ENCODE results near the gene IQCH. TPM values are rescaled to one million over a fixed set of nuclear protein-coding genes. Genes with fewer than 3 reads are reported as not detected.

Gene IQCH
- total RNA-seq, 1 donor from 2014 or later = 2.9 TPM

DNA sequence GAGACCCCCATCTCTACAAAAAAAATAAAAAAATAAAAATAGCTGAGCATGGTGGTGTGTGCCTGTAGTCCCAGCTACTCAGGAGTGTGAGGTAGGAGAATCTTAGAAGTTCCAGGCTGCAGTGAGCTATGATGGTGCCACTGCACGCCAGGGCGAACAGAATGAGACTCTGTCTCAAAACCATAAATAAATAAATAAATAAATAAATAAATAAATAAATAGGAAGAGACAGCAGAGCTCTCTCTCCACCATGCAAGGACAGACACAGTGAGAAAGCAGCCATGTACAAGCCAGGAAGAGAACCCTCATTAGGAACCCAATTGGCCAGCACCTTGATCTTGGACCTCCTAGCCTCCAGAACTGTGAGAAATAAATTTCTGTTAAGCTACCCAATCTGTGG is 261.0 kb downstream of the IQCH start:
- DNase-seq (ENCODE audit: low spot score in 2 of 2) = no peak

GRCh38 chr15:67520321-67521028 is 265.9 kb downstream of the IQCH start:
- FAIRE-seq = no peak
- peak in 1 of 2 donors; percentile 27 for DNase-seq (ENCODE audit: low spot score in 2 of 2)

More for the DNA sequence above, 261.0 kb downstream of the IQCH start:
- FAIRE-seq = no peak

GRCh38 chr15:67521029-67521782 is 266.6 kb downstream of the IQCH start, which contains the start of gene C15orf61:
TSS of gene C15orf61 (plus strand) at chr15:67521131. CDS start at chr15:67521249, 118 bp downstream.
- DNase-seq (ENCODE audit: low spot score in 2 of 2) (peak; percentile 81 to 88), FAIRE-seq (no peak)

GRCh38 chr15:67521783-67522568 is 267.4 kb downstream of the IQCH start:
- peak in 1 of 2 donors; percentile 24 for DNase-seq (ENCODE audit: low spot score in 2 of 2)
- no peak for FAIRE-seq

DNA sequence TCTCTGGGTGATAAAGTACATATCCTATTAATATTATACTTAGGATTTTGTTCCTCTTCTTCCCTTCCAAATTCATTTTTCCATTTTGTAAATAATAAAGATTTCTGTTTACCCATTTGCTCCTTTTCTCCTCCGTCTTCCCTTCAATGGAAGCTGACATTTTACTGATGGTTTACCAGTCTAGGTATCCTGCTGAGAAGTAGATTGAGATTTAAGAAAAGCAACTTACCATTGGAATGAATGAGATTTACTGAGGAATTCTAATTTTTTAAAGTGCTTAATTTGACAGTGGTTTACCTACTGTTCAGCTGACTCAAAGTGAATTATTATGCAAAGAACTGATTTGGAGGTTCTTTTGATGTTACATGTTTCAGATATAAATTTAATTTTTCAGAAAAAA is 268.7 kb downstream of the IQCH start:
- FAIRE-seq (no peak), DNase-seq (ENCODE audit: low spot score in 2 of 2) (no peak)

GRCh38 chr15:67524235-67524634 is 269.6 kb downstream of the IQCH start:
- DNase-seq (ENCODE audit: low spot score in 2 of 2) = no peak
- no peak for FAIRE-seq

GRCh38 chr15:67528513-67528912 is 273.9 kb downstream of the IQCH start:
- no peak for FAIRE-seq
- no peak for DNase-seq (ENCODE audit: low spot score in 2 of 2)

DNA sequence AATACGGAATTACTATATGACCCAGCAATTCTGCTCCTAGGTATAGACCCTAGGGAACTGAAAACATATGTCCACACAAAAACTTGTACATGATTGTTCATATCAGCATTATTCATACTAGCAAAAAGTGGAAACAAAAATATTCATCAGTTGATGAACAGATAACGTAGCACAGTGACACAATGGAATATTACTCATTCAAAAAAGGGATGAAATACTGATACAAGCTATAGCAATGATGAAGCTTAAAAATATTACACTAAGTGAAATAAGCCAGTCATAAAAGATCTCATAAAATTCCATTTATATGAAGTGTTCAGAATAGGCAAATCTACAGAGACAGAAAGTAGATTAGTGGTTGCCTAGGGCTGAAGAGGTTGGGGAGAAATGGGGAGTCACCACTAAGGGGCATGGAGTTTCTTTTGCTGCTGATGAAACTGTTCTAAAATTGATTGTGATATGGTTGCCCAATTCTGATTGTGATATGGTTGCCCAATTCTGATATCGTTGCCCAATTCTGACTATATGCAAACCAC is 276.9 kb downstream of the IQCH start:
- FAIRE-seq (no peak), DNase-seq (ENCODE audit: low spot score in 2 of 2) (no peak)

- DNase-seq (ENCODE audit: low spot score in 2 of 2) = no peak
- no peak for FAIRE-seq
These were observed 279.3 kb downstream of the IQCH start for GRCh38 chr15:67533873-67534272.

DNA sequence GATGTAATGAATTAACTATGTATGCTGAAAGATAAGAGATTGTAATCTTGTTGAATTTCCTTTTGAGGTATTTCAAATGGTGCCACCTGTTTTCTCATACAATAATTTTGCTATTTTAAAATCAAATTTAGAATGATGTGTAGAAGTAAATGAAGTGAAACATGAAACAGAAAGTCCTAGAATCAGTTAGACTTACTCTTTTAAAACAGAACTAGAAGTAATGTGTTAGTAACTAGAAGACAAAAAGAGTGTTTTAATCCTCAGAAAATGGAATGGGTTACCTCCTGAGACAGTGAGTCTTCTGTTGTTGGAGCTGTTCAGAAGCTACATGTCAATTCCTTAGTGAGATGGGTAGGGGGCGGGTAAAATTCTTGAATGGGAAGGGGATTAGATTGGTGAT is 279.8 kb downstream of the IQCH start:
- no peak for FAIRE-seq
- no peak for DNase-seq (ENCODE audit: low spot score in 2 of 2)

DNA sequence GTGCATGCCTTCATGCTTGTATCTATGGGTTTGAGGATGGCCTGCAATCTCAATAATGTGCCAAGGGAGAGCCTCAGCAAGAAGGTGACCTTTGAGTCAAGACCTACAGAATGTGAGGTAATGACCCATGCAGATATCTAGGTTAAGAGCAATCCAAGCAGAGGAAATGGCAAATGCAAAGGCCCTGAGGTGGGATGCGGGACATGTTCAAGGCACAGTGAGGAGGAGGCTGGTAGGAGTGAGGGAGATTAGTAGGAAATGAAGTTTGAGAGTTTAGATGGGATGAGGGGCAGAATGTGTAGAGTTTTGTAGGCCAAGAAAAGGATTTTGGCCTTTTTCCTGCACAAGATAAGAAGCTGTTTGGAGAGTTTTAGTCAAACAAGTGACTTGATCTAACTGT is 283.2 kb downstream of the IQCH start:
- FAIRE-seq (no peak), DNase-seq (ENCODE audit: low spot score in 2 of 2) (no peak)

GRCh38 chr15:67542420-67543347 is 288.1 kb downstream of the IQCH start, which contains the start of gene MAP2K5:
TSS of gene MAP2K5 (plus strand) at chr15:67542703. CDS start at chr15:67543336, 633 bp downstream.
- FAIRE-seq (no peak), DNase-seq (ENCODE audit: low spot score in 2 of 2) (peak; percentile 82 to 88)

GRCh38 chr15:67543348-67543718 is 288.7 kb downstream of the IQCH start:
- FAIRE-seq (no peak), DNase-seq (ENCODE audit: low spot score in 2 of 2) (peak; percentile 15 to 37)

DNA sequence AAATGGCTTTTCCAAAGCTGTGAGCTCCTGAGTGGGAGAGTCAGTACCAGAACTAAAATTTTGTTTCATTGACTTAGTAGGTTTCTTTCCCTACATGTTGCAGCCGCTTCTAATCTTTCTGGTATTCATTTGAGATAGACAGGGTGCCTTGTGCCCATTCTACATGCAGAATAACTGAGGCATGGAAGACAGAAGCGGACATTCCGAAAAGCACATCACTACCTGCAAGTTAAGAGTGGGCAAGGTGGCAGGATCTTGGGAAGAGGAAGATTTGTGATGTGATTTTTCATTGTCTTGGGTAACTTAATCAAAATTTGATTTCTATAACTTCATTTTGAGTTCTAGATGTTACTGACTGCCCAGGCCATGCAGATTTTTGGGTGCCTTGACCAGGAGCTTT is 289.9 kb downstream of the IQCH start:
- FAIRE-seq = no peak
- no peak for DNase-seq (ENCODE audit: low spot score in 2 of 2)

DNA sequence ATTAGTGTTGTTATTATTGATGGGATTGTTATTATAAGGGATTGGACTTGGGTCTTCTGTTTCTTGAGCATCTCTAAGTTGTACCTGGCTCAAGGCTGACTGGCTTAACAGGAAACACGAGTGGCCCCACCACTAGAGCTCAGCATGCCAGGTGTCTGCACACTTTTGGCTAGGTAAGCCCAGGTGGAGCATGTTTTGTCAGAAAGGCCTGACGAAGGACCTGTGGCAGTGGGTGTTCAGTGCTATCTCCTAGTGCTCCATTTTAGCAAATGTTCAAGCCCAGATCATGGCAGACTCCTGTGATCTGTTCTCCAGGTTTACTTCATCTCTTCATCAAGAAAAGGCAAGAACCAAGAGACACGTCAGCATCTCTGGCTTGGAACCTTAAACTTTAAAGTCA is 291.3 kb downstream of the IQCH start:
- DNase-seq (ENCODE audit: low spot score in 2 of 2) (no peak), FAIRE-seq (no peak)

DNA sequence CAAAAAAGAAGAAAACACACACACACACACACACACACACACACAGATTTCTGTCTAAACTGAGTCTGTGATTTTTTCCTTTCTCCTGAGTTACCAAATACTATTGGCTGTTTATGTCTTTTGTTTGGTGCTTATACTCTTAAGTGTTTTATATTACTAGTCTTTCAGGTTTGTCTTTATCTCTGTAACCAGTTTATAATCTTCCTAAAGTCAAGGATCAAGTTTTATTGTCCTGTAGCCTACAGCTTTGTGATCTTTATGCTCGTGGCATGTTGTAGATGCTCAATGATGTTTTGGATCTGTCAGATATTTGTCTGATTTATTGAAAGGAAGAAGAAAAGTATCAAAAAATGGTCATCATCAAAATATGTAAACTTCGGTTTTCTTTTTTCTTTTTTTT is 292.5 kb downstream of the IQCH start:
- FAIRE-seq (no peak), DNase-seq (ENCODE audit: low spot score in 2 of 2) (no peak)

GRCh38 chr15:67547836-67548235 is 293.2 kb downstream of the IQCH start:
- FAIRE-seq = no peak

GRCh38 chr15:67548236-67548852 is 293.8 kb downstream of the IQCH start:
- FAIRE-seq (no peak), DNase-seq (ENCODE audit: low spot score in 2 of 2) (no peak)

More at GRCh38 chr15:67547836-67548235, 293.2 kb downstream of the IQCH start:
- no peak for DNase-seq (ENCODE audit: low spot score in 2 of 2)

Measured in frontal cortex (tissue), 4 donors.